Stomach (tissue), 9 donors: ENCODE results near the gene C20orf141. TPM values are rescaled to one million over a fixed set of nuclear protein-coding genes. Genes with fewer than 3 reads are reported as not detected.
A peak's percentile ranks its signal among the peaks of the same experiment; 100 is the strongest.

ENCODE experiments used
- DNase-seq, 2 donors: peaks; one replicate each; pipeline versions ENCODE4 v3.0.0 to v3.0.0-alpha.2; 2013 to 2019
- H3K27ac ChIP-seq, 5 donors: fragments of 200-600 bp in 4 of 5; sonication (generic) in 4 of 5; one replicate each; pipeline ENCODE4 v1.5.1; 2013 to 2019; ENCODE audit warnings: mild to moderate bottlenecking in 1 of 5, moderate library complexity in 1 of 5
- H3K27me3 ChIP-seq, 3 donors: fragments of 200-600 bp; sonication (generic); one replicate each; pipeline ENCODE4 v1.5.1; 2017 to 2019; ENCODE audit warnings: mixed run types in 1 of 3
- H3K36me3 ChIP-seq, 4 donors: fragments of 200-600 bp; sonication (generic); 1 replicate in 3 of 4; 2 replicates in 1 of 4; pipeline ENCODE4 v1.5.1; 2016 to 2019
- H3K4me1 ChIP-seq, 4 donors: fragments of 200-600 bp; sonication (generic); one replicate each; pipeline ENCODE4 v1.5.1; 2016 to 2019
- H3K4me3 ChIP-seq, 4 donors: fragments of 200-600 bp; sonication (generic) in 3 of 4; one replicate each; pipeline ENCODE4 v1.5.1; 2016 to 2019; ENCODE audit warnings: mild to moderate bottlenecking in 1 of 4
- H3K9me3 ChIP-seq, 4 donors: fragments of 200-600 bp; sonication (generic); one replicate each; pipeline ENCODE4 v1.5.1; 2016 to 2019
- CTCF ChIP-seq, 7 experiments: fragments of 450-650 bp in 4 of 7; fragments of 200-600 bp in 3 of 7; sonication (generic) in 3 of 7; IDR thresholded peaks; one replicate each; pipeline ENCODE4 v1.5.1; 2016 to 2019; ENCODE audit warnings: antibody characterized with exemption in 7 of 7, control low read depth in 2 of 7, mild to moderate bottlenecking in 1 of 7
- EP300 ChIP-seq: sonication (generic); formaldehyde crosslinking; IDR thresholded peaks from one replicate; pipeline ENCODE4 v1.6.1; 2017; ENCODE audit warnings: antibody characterized with exemption
- POLR2A ChIP-seq, 4 donors: fragments of 450-650 bp; IDR thresholded peaks; one replicate each; pipeline ENCODE4 v1.6.1; 2016; ENCODE audit warnings: antibody characterized with exemption in 4 of 4, control low read depth in 2 of 4, mild to moderate bottlenecking in 1 of 4, moderate library complexity in 1 of 4
- POLR2AphosphoS5 ChIP-seq, 3 donors: sonication (generic); formaldehyde crosslinking; IDR thresholded peaks; one replicate each; pipeline ENCODE4 v1.6.1; 2016; ENCODE audit warnings: antibody characterized with exemption in 3 of 3
- WGBS, 5 donors: extraction: QIAGEN DNeasy Blood & Tissue Kit in 3 of 5; methylation state at CpG; one replicate each; pipeline versions ENCODE4 v1.1.5 to v1.1.7; 2013 to 2018; 5-methylcytosine and 5-hydroxymethylcytosine counted together
- intact Hi-C: fragments of 100-400 bp; cut with DNase I; formaldehyde crosslinking; loops from one replicate; pipeline ENCODE4 v1.15.1; 2023; ENCODE audit warnings: low total_unique reads
- polyA plus RNA-seq, 3 donors: library from polyadenylated mRNA; stranded (reverse); fragments of 200-250 nt; gene quantifications; one replicate each; pipeline ENCODE4 v1.2.3, GENCODE V29; 2013
- total RNA-seq, 5 donors: library from RNA; depleted of rRNA; stranded (reverse); fragments of >200 nt; gene quantifications; one replicate each; pipeline versions ENCODE4 v1.1.0 to v1.2.3, GENCODE V29; 2014 to 2016
- donor health status: healthy with polysubstance abuse.
- donor health status: Bipolar disorder and iron deficiency.
- donor health status: healthy.

The C20orf141 gene
- total and polyA plus RNA-seq, 8 donors = not detected

- Histone ChIP-seq H3K36me3 (peaks cover 27 to 55% (median 44%) of the 10 kb centered on the region in 4 donors), H3K4me3 (no peak overlapping the region), H3K27ac (no peak overlapping the region), H3K4me1 (no peaks in the 10 kb centered on the region), H3K27me3 (no peaks in the 10 kb centered on the region), H3K9me3 (no peaks in the 10 kb centered on the region)
- WGBS, 5 donors = 80 to 94% (median 87%) methylated on average over 3 to 4 of the region's 4 CpGs
- TF ChIP-seq POLR2A (IDR thresholded peaks at IDR 0.05) (no peak), EP300 (peak; percentile 10), POLR2AphosphoS5 (IDR thresholded peaks at IDR 0.05) (no peak), CTCF (IDR thresholded peaks at IDR 0.05) (no peak)
- DNase-seq = no peak
- intact Hi-C loops = no loop called here
These were observed 44.7 kb downstream of the C20orf141 start for GRCh38 chr20:2859330-2860121.

GRCh38 chr20:2864626-2865025 lies 49.8 kb downstream of the C20orf141 start:
- intact Hi-C loops = no loop called here
- TF ChIP-seq POLR2AphosphoS5 (IDR thresholded peaks at IDR 0.05) (no peak), CTCF (IDR thresholded peaks at IDR 0.05) (no peak), EP300 (no peak)
- H3K9me3 ChIP-seq = no peaks in the 10 kb centered on the region
- H3K27me3 ChIP-seq = no peaks in the 10 kb centered on the region
- no peak for DNase-seq
- H3K36me3 ChIP-seq = peaks cover 37 to 74% (median 69%) of the 10 kb centered on the region in 4 donors
- 94 to 96% (median 95%) methylated on average over 11 to 12 of the region's 12 CpGs for WGBS, 5 donors
- H3K4me3 ChIP-seq = no peak overlapping the region
- no peak overlapping the region for H3K27ac ChIP-seq
- peaks cover 0 to 9% (median 0%) of the 10 kb centered on the region in 4 donors for H3K4me1 ChIP-seq

DNA sequence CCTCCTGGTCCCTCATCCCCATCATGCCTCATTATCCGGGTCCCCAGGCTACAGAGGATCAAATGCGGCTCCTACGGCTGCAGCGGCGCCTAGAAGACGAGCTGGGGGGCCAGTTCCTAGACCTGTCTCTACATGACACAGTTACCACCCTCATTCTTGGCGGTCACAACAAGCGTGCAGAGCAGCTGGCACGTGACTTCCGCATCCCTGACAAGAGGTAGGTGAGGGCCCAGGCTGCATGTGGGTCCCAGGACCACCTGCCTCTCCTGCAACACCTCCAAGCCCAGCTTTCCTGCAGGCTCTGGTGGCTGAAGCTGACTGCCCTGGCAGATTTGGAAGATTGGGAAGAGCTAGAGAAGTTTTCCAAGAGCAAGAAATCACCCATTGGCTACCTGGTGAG lies 50.3 kb downstream of the C20orf141 start:
- intact Hi-C loops = no loop called here
- Histone ChIP-seq H3K4me3 (no peak overlapping the region), H3K36me3 (peaks cover 37 to 72% (median 68%) of the 10 kb centered on the region in 4 donors), H3K27me3 (no peaks in the 10 kb centered on the region), H3K27ac (no peak overlapping the region), H3K9me3 (no peaks in the 10 kb centered on the region), H3K4me1 (peaks cover 0 to 9% (median 1%) of the 10 kb centered on the region in 4 donors)
- DNase-seq = no peak
- TF ChIP-seq POLR2A (IDR thresholded peaks at IDR 0.05) (no peak), POLR2AphosphoS5 (IDR thresholded peaks at IDR 0.05) (no peak)
- WGBS, 5 donors = 94 to 97% (median 96%) methylated on average over 10 of the region's 10 CpGs

Other genes starting within 250 kb of the C20orf141 start
- gene NOP56, start 162.4 kb upstream of the C20orf141 start, total RNA-seq = 100 to 1,000 TPM in 3 of 5 donors, 10 to 100 TPM in 2; 42.4 to 153 (median 103) TPM
- 100 to 1,000 TPM in 1 of 3 donors, 10 to 100 TPM in 2; 84.1 to 157 (median 87.8) TPM for gene NOP56, start 162.4 kb upstream of the C20orf141 start, polyA plus RNA-seq
- gene IDH3B, start 150.8 kb upstream of the C20orf141 start, total RNA-seq = 100 to 1,000 TPM in 2 of 5 donors, 10 to 100 TPM in 2, 1 to 10 TPM in 1; 1.8 to 134 (median 79.9) TPM
- 10 to 100 TPM; 65.2 to 84.6 (median 82.2) TPM for gene IDH3B, start 150.8 kb upstream of the C20orf141 start, polyA plus RNA-seq
- gene EBF4, start 122.2 kb upstream of the C20orf141 start, total RNA-seq = 10 to 100 TPM in 2 of 5 donors, 1 to 10 TPM in 3; 7.0 to 69.2 (median 8.5) TPM
- gene EBF4, start 122.2 kb upstream of the C20orf141 start, polyA plus RNA-seq = 10 to 100 TPM; 10.2 to 16.8 (median 15.0) TPM
- gene CPXM1, start 14.4 kb upstream of the C20orf141 start, total RNA-seq = 10 to 100 TPM in 1 of 5 donors, 1 to 10 TPM in 1, not detected in 3; 1.2 to 16.2 TPM
- 1 to 10 TPM in 1 of 3 donors, under 1 TPM in 2; 0.50 to 1.2 (median 0.92) TPM for gene CPXM1, start 14.4 kb upstream of the C20orf141 start, polyA plus RNA-seq
- under 1 TPM in 1 of 5 donors, not detected in 4; 0.18 TPM for gene TMEM239, start 1.4 kb downstream of the C20orf141 start, total RNA-seq
- not detected for gene TMEM239, start 1.4 kb downstream of the C20orf141 start, polyA plus RNA-seq
- 100 to 1,000 TPM in 2 of 5 donors, 10 to 100 TPM in 3; 10.3 to 166 (median 44.9) TPM for gene PCED1A, start 25.7 kb downstream of the C20orf141 start, total RNA-seq
- 10 to 100 TPM; 43.0 to 65.0 (median 44.1) TPM for gene PCED1A, start 25.7 kb downstream of the C20orf141 start, polyA plus RNA-seq
- 10 to 100 TPM in 4 of 5 donors, 1 to 10 TPM in 1; 5.8 to 23.7 (median 20.6) TPM for gene VPS16, start 25.8 kb downstream of the C20orf141 start, total RNA-seq
- gene VPS16, start 25.8 kb downstream of the C20orf141 start, polyA plus RNA-seq = 10 to 100 TPM; 31.4 to 53.0 (median 42.6) TPM
- 100 to 1,000 TPM in 1 of 5 donors, 10 to 100 TPM in 4; 19.7 to 157 (median 56.7) TPM for gene PTPRA, start 58.5 kb downstream of the C20orf141 start, total RNA-seq
- gene PTPRA, start 58.5 kb downstream of the C20orf141 start, polyA plus RNA-seq = 10 to 100 TPM in 1 of 3 donors, 1 to 10 TPM in 2; 8.1 to 15.9 (median 9.2) TPM
- 1 to 10 TPM in 1 of 5 donors, not detected in 4; 8.0 TPM for gene GNRH2, start 228.6 kb downstream of the C20orf141 start, total RNA-seq
- 1 to 10 TPM in 1 of 3 donors, not detected in 2; 1.4 TPM for gene GNRH2, start 228.6 kb downstream of the C20orf141 start, polyA plus RNA-seq
- gene MRPS26, start 231.1 kb downstream of the C20orf141 start, total RNA-seq = 100 to 1,000 TPM in 1 of 5 donors, 10 to 100 TPM in 3, 1 to 10 TPM in 1; 4.5 to 102 (median 34.5) TPM
- gene MRPS26, start 231.1 kb downstream of the C20orf141 start, polyA plus RNA-seq = 10 to 100 TPM; 65.4 to 82.8 (median 74.3) TPM